Smooth muscle cell (in vitro differentiated cells): ENCODE results near the gene LRRC74B. TPM values are rescaled to one million over a fixed set of nuclear protein-coding genes. Genes with fewer than 3 reads are reported as not detected.
"Not testable (repeated sequence)": the region's sequence is repeated elsewhere in the genome, so short reads cannot be mapped to it uniquely, and the experiment has no call there.

Experiments used
- DNase-seq: peaks from one replicate; lab custom pipeline; 2025; ENCODE audit not compliant: unreplicated experiment; lab: John Stamatoyannopoulos, UW
- H2AFZ ChIP-seq: fragments of 200-600 bp; sonication (generic); 2 replicates; pipeline ENCODE4 v1.6.0; 2016; ENCODE audit warnings: antibody characterized with exemption, low read depth, mild to moderate bottlenecking
- H3F3A ChIP-seq: fragments of 200-600 bp; sonication (generic); 2 replicates; pipeline ENCODE4 v1.6.0; 2017; ENCODE audit warnings: antibody characterized with exemption, low read depth
- H3K27ac ChIP-seq: fragments of 200-600 bp; sonication (generic); 2 replicates; pipeline ENCODE4 v1.5.1; 2016; ENCODE audit warnings: low read depth, mild to moderate bottlenecking
- H3K27me3 ChIP-seq: fragments of 200-600 bp; sonication (generic); 2 replicates; pipeline ENCODE4 v1.6.1; 2016; ENCODE audit warnings: low read depth, mild to moderate bottlenecking
- H3K36me3 ChIP-seq: fragments of 200-600 bp; sonication (generic); 2 replicates; pipeline ENCODE4 v1.5.1; 2016; ENCODE audit warnings: low read depth
- H3K4me1 ChIP-seq: fragments of 200-600 bp; sonication (generic); 2 replicates; pipeline ENCODE4 v1.5.1; 2016; ENCODE audit warnings: low read depth
- H3K4me2 ChIP-seq: fragments of 200-600 bp; sonication (generic); 2 replicates; pipeline ENCODE4 v1.6.0; 2016; ENCODE audit warnings: mild to moderate bottlenecking
- H3K4me3 ChIP-seq: fragments of 200-600 bp; sonication (generic); 2 replicates; pipeline ENCODE4 v1.5.1; 2016; ENCODE audit warnings: mild to moderate bottlenecking
- H3K79me2 ChIP-seq: fragments of 200-600 bp; sonication (generic); 2 replicates; pipeline ENCODE4 v1.6.0; 2016; ENCODE audit warnings: low read depth, mild to moderate bottlenecking
- H3K9ac ChIP-seq: fragments of 200-600 bp; sonication (generic); 2 replicates; pipeline ENCODE4 v1.6.0; 2016; ENCODE audit warnings: low read depth
- H3K9me3 ChIP-seq: fragments of 200-600 bp; sonication (generic); replicated peaks from 2 replicates; pipeline ENCODE4 v1.5.1; 2016; ENCODE audit warnings: low read depth
- H4K20me1 ChIP-seq: fragments of 200-600 bp; sonication (generic); 2 replicates; pipeline ENCODE4 v1.6.0; 2016; ENCODE audit warnings: low read depth
- CTCF ChIP-seq: fragments of 200-600 bp; sonication (generic); IDR thresholded peaks from 2 replicates; pipeline ENCODE4 v1.5.1; 2017; ENCODE audit warnings: borderline replicate concordance, mild to moderate bottlenecking, antibody characterized with exemption; ENCODE audit not compliant: insufficient read depth, poor library complexity, severe bottlenecking
- WGBS: methylation state at CpG from one replicate; pipeline ENCODE4 v1.1.7; 2016; ENCODE audit warnings: low lambda C conversion rate; 5-methylcytosine and 5-hydroxymethylcytosine counted together
- polyA plus RNA-seq: library from polyadenylated mRNA; unstranded; fragments of >200 nt; fragmentation: Nextera tagmentation; extraction: Ambion mirVana; gene quantifications from 2 replicates; pipeline ENCODE4 v1.2.1, GENCODE V29; 2016
- total RNA-seq: library from RNA; depleted of rRNA; stranded (reverse); fragments of >200 nt; gene quantifications from 2 replicates; pipeline ENCODE4 v1.2.3, GENCODE V29; 2014

The LRRC74B gene
- total and polyA plus RNA-seq, 2 experiments from 2014 or later, result not detected

DNA sequence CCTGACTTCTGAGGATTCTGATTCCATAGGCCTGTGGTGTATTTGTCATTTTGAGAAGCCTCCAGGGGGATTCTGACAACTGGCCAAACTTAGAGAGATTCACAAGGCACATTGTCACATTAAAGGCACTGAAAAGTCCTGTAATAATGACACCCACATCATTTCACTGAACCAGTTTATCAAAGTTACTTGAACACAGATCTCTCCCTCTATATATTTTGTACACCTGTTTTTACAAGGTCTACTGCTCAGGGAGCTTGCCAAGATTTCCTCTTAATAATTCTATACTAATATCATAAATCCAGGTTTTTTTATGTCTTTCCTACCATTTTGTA, 50.0 kb downstream of the LRRC74B start:
- no peaks in the 10 kb centered on the region for H3K9me3 ChIP-seq
- H4K20me1 ChIP-seq, result no peaks in the 10 kb centered on the region
- H3K4me3 ChIP-seq, result no peak overlapping the region
- no peak for TF ChIP-seq CTCF
- H3K36me3 ChIP-seq, result no peaks in the 10 kb centered on the region
- H3K4me2 ChIP-seq, result no peak overlapping the region
- no peaks in the 10 kb centered on the region for H3K27me3 ChIP-seq
- DNase-seq, result no peak
- H3K4me1 ChIP-seq, result no peaks in the 10 kb centered on the region
- no peaks in the 10 kb centered on the region for H3F3A ChIP-seq
- H3K79me2 ChIP-seq, result no peaks in the 10 kb centered on the region
- H3K9ac ChIP-seq, result no peak overlapping the region
- H3K27ac ChIP-seq, result no peak overlapping the region
- no peak overlapping the region for H2AFZ ChIP-seq

- not testable (repeated sequence) for H4K20me1 ChIP-seq, H3F3A ChIP-seq, H3K9me3 ChIP-seq, DNase-seq, H3K9ac ChIP-seq, H3K36me3 ChIP-seq, H3K4me2 ChIP-seq, H3K79me2 ChIP-seq, H3K27ac ChIP-seq, H3K4me1 ChIP-seq, H2AFZ ChIP-seq, H3K27me3 ChIP-seq, H3K4me3 ChIP-seq
- WGBS, result 91% methylated on average over 9 of the region's 9 CpGs
Observed at GRCh38 chr22:21096878-21097277, 51.1 kb downstream of the LRRC74B start.

DNA sequence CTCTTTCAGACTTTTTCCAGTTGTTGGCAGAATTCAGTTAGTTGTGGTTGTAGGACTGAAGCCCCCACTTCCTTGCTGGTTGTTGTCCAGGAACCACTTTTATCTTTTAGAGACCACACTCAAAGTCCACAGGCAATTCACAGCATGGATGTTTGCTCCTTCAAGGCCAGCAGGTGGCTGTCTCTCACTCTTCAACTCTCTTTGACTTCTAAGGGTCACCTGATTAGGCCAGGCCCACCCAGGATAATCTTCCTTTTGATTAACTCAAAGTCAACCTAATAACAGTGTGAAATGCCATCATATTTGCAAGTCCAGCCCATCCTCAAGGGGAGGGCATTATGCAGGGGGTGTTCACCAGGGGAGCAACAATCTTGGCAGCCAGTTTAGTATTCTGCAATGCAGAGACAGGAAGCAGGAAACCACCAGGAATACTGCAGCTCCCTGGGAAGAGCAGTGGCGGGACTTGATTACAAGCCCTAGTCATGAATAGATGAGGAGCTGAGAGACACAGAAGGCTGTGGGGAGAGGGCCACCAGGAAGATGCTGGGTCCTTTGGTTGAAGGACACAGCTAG, 52.4 kb downstream of the LRRC74B start:
- WGBS, result 89% methylated on average over 1 of the region's 1 CpG

DNA sequence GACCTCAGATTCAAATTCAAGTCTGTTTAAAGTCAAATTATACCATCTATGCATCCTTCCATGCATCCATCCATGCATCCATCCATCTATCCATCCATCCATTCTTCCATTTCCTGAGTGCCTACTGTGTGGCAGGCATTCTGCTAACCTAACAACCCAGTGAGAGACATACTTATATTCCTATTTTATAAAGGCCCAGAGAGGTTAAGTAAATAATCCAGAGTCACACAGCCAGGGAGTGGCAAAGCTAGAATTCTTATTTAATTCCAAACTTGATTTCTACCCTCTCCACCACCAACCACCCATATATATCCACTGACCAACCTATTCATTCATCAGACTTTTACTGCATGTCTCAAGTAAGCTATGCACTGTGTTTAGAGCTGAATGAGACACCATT, 53.8 kb downstream of the LRRC74B start:
- Histone ChIP-seq H3K9ac (no peak overlapping the region), H2AFZ (no peak overlapping the region)
- TF ChIP-seq CTCF, result no peak

More for the DNA sequence above, 52.4 kb downstream of the LRRC74B start:
- Histone ChIP-seq H3K27ac (no peak overlapping the region), H3K9me3 (no peaks in the 10 kb centered on the region), H3K4me3 (no peak overlapping the region), H3K4me1 (no peaks in the 10 kb centered on the region), H3K9ac (no peak overlapping the region), H2AFZ (no peak overlapping the region), H3K36me3 (no peaks in the 10 kb centered on the region), H3K27me3 (no peaks in the 10 kb centered on the region), H3K79me2 (no peaks in the 10 kb centered on the region), H4K20me1 (no peaks in the 10 kb centered on the region), H3K4me2 (no peak overlapping the region), H3F3A (no peaks in the 10 kb centered on the region)
- no peak for TF ChIP-seq CTCF
- DNase-seq, result no peak

More for the DNA sequence above, 53.8 kb downstream of the LRRC74B start:
- H3K27me3 ChIP-seq, result no peaks in the 10 kb centered on the region
- no peaks in the 10 kb centered on the region for H3K4me1 ChIP-seq
- no peaks in the 10 kb centered on the region for H3F3A ChIP-seq
- no peaks in the 10 kb centered on the region for H4K20me1 ChIP-seq
- no peaks in the 10 kb centered on the region for H3K9me3 ChIP-seq
- no peak overlapping the region for H3K4me3 ChIP-seq
- H3K36me3 ChIP-seq, result no peaks in the 10 kb centered on the region
- no peak overlapping the region for H3K27ac ChIP-seq
- DNase-seq, result no peak
- no peak overlapping the region for H3K4me2 ChIP-seq
- H3K79me2 ChIP-seq, result no peaks in the 10 kb centered on the region
